HG02759 (cell line): ENCODE results near the gene DLEC1.
"Not testable (repeated sequence)": the region's sequence is repeated elsewhere in the genome, so short reads cannot be mapped to it uniquely, and the experiment has no call there.

Experiments used
- ATAC-seq: cut with Tn5 transposase; IDR thresholded peaks from one replicate; pipeline ENCODE4 v1.9.1; 2021; ENCODE audit warnings: mild to moderate bottlenecking, moderate library complexity; ENCODE audit not compliant: unreplicated experiment

DLEC1 gene

DNA sequence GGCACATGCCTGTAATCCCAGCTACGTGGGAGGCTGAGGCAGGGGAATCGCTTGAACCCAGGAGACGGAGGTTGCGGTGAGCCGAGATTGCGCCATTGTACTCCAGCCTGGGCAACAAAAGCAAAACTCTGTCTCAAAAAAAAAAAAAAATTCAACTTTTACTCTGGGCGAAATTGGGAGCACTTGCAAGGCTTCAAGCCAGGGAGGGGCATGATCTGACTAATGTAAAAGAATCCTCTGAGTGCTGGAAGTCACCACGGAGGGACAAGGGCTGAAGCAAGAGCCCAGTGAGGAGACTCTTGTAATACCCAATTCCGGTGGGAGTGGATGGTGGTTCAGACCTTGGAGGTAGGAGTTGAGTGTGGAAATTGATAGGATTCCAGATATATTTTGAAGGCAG lies 4.7 kb upstream of the DLEC1 start:
- ATAC-seq = not testable (repeated sequence)

GRCh38 chr3:38036286-38036685 lies 2.7 kb upstream of the DLEC1 start:
- ATAC-seq = no peak

DNA sequence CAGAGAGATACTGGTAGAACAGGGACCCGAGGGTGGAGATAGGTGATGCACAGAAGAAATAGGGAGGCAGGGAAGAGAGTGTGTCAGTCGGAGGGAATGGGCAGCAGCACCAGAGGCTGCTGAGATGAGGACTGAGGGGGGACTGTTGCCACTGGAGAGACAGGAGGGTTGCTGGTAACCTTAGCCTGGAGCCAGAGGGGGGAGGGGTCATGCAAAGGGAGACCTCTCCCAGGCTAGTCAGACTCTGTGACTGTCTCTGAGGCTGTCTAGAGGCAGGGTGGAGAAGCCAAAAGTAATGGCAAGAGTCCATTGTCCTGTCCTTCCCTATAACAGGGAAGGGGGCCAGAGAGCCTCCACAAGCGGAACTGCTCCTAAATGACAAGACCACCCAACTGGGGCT lies 2.1 kb upstream of the DLEC1 start:
- ATAC-seq = no peak

DNA sequence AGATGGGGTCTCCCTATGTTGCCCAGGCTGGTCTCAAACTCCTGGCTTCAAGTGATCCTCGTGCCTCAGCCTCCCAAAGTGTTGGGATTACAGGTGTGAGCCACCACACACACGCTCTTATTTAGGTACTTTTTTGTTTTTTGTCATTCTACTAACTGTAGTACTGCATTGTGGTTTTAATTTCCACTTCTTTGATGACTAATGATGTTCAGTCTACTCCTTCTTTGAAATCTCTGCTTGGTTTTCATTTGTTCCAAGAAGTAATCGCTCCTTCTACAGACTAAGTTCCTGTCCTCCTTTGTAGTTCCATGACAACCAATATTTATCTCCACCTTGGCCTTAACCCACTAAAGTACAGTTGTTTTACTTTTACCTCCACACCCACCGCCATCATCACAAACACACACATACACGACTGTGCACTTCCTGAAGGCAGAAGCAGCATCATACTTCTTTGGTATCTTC lies 529 bp upstream of the DLEC1 start:
- ATAC-seq = no peak

GRCh38 chr3:38039899-38040261 lies 872 bp downstream of the DLEC1 start:
- peak; percentile 46 for ATAC-seq

GRCh38 chr3:38040401-38040800 lies 1.4 kb downstream of the DLEC1 start:
- no peak for ATAC-seq

- ATAC-seq = no peak
Measured at GRCh38 chr3:38043486-38043885, 4.5 kb downstream of the DLEC1 start.

GRCh38 chr3:38046027-38046426 lies 7.0 kb downstream of the DLEC1 start:
- no peak for ATAC-seq

DNA sequence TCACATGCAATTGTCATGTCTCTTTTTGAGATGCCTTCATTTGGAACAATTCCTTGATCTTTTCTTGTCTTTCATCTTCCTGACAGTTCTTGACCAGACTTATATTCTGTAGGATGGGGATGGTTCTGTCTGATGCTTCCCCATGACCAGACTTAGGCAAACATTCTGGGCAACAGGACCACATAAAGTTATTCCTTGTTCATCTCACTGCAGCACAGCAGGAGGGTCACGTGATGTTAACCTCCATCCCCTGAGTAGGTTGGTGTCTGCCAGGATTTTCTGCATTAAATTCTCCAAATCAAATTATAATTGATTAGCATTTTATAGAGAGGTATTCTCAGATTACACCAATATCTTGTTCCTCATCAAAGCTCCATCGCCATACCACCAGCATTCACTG lies 7.8 kb downstream of the DLEC1 start:
- ATAC-seq = no peak

DNA sequence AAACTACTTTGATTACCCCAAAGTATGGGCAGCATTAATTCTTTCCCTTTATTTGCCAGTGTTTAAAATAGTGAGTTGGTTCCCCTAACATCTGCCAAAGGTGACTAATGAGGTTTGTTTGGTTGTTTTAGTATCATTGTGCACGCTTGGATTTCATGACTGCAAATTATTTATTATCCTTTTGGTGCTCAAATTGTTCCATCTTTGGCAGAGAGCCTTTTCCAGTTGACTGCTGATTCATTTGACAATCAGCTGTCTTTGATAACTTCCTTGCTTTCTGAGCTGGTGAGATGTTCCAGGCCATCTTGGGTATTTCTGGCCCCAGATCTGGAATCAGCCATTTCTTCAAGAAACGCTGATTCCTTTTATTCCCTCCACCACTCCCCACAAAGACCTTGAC lies 8.9 kb downstream of the DLEC1 start:
- no peak for ATAC-seq

GRCh38 chr3:38049358-38050126 lies 10.5 kb downstream of the DLEC1 start:
- ATAC-seq = no peak

DNA sequence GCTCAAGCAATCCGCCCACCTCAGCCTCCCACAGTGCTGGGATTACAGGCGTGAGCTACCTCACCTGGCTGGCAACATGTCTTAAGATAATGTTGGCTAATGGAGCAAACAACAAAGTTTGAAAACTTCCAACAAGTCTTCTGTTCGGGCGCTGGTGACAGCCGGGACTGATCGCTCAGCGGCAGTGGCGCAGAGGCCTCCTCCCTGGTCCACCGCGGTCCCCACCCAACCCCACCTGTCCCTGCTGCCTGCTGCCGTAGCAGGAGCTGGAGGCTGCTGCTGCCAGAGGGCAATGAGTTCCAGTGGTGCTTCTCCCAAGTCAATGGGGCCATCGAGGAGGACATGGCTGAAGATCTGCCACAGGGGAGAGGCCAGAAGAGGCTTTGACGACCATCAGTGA lies 12.1 kb downstream of the DLEC1 start:
- no peak for ATAC-seq

- ATAC-seq = not testable (repeated sequence)
Measured at GRCh38 chr3:38053286-38053685, 14.3 kb downstream of the DLEC1 start.

DNA sequence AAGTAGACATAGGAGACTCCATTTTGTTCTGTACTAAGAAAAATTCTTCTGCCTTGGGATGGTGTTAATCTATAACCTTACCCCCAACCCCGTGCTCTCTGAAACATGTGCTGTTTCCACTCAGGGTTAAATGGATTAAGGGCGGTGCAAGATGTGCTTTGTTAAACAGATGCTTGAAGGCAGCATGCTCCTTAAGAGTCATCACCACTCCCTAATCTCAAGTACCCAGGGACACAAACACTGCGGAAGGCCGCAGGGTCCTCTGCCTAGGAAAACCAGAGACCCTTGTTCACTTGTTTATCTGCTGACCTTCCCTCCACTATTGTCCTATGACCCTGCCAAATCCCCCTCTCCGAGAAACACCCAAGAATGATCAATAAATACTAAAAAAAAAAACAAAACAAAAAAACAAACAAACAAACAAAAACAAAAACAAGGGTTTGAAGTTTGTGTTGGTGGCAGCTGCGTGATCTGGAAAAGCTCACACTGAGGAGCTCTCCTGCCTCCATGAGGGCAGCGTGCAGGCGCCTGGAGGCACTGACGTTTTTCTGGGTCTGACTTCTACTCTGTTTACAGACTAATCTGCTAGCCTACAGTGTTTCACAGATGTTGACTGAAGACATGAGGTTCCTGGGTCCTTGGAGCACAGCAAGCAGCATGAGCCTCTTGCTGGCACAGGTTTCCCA lies 14.9 kb downstream of the DLEC1 start:
- not testable (repeated sequence) for ATAC-seq

DNA sequence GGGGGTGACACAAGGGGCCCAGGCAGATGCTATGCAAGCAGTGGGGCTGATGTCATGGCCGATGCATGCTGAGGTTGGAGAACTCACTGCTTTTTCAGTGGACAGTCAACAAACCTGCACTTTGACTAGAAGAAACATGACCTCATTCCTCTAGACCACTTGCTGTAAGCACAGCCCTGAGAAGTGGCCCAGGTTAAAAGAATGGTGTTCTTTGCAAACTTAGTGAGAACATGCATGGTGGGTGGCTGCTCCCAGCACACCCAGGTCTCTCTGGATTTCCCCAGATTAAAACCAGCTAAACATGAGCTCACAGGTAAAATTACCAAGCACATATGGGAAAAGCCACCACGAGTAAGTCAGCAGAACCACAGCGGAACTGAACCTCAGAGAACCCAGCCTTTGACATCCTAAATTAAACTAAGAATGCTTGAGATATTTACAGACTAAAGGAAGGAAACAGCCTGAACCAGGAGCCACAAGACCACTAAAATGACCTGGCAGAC lies 15.5 kb downstream of the DLEC1 start:
- no peak for ATAC-seq

DNA sequence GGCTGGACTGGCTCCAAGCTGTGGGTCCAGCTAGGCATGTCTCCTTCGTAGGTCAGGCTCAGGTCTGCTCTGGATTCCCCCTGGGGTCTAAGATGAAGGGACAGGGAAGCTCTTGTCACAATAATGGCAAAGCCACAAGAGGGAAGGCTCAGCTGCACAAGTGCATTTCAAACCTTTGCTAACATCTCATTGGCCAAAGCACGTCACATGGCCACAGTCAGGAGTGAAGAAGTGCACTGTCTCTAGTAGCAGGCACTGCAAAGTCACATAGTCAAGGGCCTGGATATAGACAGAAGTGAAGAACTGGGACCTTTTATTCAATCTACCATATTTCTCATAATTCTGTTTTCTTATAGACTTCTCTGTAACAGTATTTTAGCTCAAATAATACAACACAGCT lies 20.1 kb downstream of the DLEC1 start:
- ATAC-seq = no peak

DNA sequence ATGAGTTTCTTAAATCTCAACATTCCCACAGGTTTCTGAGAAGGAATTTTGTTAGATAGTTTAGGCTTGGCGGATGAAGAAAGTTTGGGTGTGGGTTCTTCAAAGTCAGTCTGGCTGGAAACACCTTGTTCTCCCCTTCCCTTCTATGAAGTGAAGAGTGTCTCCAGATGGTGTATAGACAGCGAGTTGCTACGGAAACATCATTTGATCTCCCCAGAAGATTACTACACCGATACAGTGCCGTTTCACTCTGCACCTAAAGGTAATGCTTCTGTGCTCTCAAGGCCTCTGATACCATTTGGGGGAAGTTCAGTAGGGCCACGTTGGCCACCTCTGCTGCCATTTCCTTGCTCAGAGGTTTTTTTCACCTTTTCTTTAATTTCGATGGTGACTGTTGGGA lies 20.6 kb downstream of the DLEC1 start:
- ATAC-seq = no peak

GRCh38 chr3:38062809-38063208 lies 23.8 kb downstream of the DLEC1 start:
- no peak for ATAC-seq

- not testable (repeated sequence) for ATAC-seq
Measured at GRCh38 chr3:38064453-38064852, 25.4 kb downstream of the DLEC1 start.

DNA sequence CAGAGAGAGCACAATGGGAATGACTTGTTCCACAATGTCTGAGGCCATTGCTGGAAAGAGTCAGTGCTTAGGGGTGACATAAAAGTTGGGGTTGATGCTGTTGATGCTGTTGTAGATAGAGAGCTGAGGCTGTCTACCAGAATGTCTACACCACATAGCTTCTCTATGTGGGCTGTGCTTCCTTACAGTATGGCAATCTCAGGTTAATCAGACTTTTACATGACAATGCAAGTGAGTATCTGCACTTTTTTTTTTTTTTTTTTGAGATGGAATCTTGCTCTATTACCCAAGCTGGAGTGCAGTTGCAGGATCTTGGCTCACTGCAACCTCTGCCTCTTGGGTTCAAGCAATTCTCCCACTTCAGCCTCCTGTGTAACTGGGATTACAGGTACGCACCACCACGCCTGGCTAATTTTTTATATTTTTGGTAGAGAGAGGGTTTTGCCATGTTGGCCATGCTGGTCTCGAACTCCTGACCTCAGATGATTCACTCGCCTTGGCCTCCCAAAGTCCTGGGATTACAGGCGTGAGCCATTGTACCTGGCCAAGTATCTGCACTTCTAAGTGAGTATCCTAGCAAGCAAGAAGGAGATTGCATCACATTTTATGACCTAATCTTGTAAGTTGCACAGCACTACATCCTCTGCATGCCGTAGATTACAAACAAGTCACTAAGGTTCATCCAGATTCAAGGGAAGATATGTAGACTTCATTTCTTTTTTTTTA lies 28.7 kb downstream of the DLEC1 start:
- no peak for ATAC-seq

- no peak for ATAC-seq
Measured at GRCh38 chr3:38070013-38070412, 31.0 kb downstream of the DLEC1 start.

- ATAC-seq = not testable (repeated sequence)
Measured at GRCh38 chr3:38077073-38077472, 38.1 kb downstream of the DLEC1 start.
